ENCODE results near the gene BMERB1.

DNA sequence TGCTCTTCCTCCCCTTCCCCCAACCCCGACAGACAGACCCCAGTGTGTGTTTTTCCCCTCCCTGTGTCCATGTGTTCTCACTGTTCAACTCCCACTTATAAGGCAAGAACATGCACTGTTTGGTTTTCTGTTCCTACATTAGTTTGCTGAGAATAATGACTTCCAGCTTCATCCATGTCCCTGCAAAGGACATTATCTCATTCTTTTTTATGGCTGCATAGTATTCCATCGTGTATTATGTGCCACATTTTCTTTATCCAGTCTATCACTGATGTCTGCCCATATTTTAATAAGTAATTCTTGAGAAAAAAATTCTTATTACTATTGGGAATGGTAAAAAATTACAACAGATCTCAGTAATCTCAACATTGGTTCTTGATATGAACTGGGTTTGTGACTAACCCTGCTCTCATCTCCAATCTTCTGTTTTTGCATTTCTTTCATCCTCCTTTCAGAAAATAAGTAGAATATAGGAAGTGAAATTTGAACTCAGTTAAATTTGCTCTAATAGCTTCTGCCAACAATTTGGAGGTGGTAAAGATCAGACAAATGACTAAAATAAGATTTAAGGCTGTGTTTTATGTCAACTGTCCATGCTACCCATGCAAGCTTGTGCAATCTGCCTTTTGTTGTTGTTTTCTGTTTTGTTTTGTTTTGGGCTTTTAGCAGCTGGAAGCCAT is 197.5 kb downstream of the BMERB1 start:
- TF ChIP-seq, protein P1, sequence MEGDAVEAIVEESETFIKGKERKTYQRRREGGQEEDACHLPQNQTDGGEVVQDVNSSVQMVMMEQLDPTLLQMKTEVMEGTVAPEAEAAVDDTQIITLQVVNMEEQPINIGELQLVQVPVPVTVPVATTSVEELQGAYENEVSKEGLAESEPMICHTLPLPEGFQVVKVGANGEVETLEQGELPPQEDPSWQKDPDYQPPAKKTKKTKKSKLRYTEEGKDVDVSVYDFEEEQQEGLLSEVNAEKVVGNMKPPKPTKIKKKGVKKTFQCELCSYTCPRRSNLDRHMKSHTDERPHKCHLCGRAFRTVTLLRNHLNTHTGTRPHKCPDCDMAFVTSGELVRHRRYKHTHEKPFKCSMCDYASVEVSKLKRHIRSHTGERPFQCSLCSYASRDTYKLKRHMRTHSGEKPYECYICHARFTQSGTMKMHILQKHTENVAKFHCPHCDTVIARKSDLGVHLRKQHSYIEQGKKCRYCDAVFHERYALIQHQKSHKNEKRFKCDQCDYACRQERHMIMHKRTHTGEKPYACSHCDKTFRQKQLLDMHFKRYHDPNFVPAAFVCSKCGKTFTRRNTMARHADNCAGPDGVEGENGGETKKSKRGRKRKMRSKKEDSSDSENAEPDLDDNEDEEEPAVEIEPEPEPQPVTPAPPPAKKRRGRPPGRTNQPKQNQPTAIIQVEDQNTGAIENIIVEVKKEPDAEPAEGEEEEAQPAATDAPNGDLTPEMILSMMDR (IDR thresholded peaks at IDR 0.05; ENCODE audit: poor library complexity) = no peak
- no peak for TF ChIP-seq EZH2 (IDR thresholded peaks at IDR 0.05; ENCODE audit: borderline replicate concordance)
- TF ChIP-seq EZH2phosphoT487 (IDR thresholded peaks at IDR 0.05; ENCODE audit: low read depth, severe bottlenecking, unreplicated experiment) = no peak
